DMS79 (cell line): ENCODE measurements around the gene OBP2A.

Experiments
- DNase-seq: peaks from one replicate; lab custom pipeline; 2025; lab: John Stamatoyannopoulos, UW

OBP2A gene

GRCh38 chr9:135579356-135579755 is 33.4 kb downstream of the OBP2A start:
- no peak for DNase-seq

DNA sequence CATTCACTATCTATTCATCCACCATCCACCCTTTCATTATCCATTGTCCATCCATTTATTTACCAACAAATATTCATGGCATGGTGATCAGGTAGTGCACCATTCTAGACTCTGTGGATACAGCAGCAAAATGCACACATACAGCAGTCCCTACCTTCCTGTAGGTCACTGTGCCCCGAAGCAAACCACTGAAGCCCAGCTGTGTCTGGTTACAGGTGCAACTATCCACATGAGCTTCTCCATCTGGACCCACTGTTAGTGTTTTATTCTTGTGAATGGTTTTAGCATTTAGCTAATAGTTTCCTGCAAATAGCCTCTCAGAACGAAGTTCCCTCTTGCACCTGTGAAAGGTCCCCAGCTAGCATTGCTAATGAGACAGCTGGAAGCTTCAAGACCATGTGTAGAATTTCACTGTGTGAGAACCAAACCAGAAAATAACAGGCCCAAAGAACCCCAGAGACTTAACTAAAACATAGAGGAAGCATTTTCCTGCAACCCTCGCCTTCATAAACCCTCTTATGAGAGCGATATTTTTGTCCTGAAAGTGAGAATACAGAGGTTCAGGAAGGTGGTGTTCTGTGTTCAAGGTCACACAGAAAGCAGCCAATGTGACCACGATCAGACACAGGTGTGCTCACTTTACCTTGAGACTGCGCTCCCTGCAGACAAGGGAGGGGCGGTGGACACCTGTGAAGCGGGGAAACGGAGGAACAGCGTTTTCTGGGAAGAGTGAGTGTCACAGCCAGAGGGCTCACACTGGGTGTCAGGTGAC is 34.1 kb downstream of the OBP2A start:
- no peak for DNase-seq

DNA sequence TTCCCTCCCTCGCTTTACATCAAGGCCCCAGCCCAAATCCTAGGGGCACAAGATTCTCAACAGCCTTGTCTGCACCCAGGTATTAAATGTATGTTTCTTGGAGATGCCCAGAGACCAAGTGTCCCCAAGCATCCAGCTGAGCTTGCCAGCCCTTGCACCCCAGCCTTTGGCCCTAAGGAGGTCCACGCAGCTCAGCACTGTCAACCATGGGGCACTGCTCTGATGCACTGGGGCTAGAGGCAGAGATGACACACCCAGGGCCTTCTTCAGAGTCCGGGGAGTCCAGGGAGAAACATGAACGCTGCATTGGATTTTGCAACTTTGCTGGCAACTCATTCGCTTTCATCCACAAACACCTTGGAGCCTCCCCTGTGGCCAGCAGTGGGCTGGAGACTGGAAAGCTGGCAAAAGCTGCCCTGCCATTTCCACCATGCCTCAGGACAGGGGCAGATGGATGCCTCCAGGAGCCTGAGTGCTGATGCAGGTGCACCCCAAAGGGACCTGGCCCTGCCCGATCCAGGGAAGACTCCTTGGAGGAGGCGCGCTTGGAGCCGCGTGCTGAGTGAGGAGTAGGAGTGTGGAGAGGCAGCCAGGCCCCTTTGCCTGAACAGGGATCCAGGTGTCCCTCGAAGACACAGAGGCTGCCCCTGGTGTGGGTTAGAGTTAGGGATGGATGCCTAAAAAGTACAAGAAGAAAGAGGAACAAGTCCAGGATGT is 34.9 kb downstream of the OBP2A start:
- no peak for DNase-seq

GRCh38 chr9:135581636-135582426 is 35.9 kb downstream of the OBP2A start:
- no peak for DNase-seq

GRCh38 chr9:135582541-135582940 is 36.6 kb downstream of the OBP2A start:
- DNase-seq: no peak

- no peak for DNase-seq
These were observed 37.2 kb downstream of the OBP2A start for GRCh38 chr9:135582966-135583687.

DNA sequence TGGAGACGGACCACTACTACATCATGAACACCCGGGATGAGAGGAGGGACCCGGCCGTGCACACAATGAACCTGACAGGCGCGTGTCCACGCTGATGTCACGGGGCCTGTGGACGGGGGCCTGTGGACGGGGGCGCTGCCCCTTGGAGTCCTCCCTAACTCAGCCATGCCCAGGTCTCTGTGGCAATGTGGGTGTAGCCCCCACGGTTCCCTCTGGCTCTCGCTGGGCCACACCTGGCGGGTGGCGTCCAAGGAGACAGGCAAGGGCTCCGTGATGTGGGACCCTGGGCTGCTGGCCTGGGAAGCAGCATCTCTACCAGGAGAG is 37.7 kb downstream of the OBP2A start:
- no peak for DNase-seq

DNA sequence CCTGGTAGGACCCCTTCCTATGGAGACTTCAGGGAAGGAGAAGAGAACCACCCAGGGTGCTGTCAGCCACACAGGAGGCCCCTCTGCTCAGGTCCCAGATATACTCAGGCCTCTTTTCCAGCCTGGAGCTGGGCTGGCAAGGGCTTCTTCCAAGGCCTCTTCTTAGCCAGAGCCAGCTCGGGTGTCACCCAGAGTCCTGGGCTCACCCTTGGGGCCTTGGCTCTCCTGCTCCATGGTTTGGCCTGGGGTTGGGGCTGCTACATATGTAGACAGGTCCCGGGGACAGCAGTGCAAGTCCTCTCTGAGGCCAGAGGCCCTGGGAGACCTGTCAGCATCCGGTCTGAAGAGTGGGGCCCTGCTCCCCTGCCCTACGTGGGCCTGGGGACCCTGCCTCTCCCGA is 38.4 kb downstream of the OBP2A start:
- DNase-seq: no peak

DNA sequence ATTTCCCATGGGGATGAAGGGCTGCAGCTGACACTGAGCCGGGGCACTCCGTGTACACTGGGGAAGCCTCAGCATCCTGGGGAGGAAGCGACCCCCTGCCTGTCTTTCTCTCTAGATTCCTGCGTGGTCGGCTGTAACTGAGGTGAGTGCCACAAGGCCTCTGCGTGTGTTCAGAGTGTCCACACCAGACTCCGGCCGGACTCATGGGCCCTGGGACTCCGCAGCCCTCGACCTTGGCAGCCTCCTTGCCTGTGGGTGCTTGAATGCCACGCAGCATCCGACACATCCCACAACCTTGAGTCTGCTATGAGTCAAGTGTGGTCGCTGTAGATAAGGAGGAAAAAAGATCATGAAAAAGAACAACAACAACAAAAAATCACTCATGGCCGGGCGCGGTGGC is 39.0 kb downstream of the OBP2A start:
- DNase-seq: no peak

- no peak for DNase-seq
These were observed 40.7 kb downstream of the OBP2A start for GRCh38 chr9:135586601-135587109.

- no peak for DNase-seq
These were observed 41.7 kb downstream of the OBP2A start for GRCh38 chr9:135587658-135588057.

DNA sequence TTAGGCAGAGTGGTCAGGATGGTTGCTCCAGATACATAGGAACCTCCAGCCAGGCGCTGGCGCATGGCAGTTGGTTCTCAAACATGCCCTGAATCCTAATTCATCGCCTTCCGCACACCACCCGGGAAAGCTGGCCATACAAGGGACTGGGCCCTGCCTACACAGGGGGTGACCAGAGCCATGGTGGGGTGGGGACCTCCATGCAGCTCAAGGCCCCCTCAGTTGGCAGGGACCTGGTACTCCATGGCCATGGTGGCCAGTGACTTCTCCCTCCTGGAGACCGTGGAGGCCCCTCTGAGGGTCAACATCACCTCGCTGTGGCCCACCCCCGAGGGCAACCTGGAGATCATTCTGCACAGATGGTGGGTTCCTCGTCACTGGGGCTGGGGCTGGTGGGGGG is 42.4 kb downstream of the OBP2A start:
- no peak for DNase-seq

- DNase-seq: no peak
These were observed 43.1 kb downstream of the OBP2A start for GRCh38 chr9:135588886-135589595.

- DNase-seq: no peak
These were observed 43.9 kb downstream of the OBP2A start for GRCh38 chr9:135589596-135590485.

DNA sequence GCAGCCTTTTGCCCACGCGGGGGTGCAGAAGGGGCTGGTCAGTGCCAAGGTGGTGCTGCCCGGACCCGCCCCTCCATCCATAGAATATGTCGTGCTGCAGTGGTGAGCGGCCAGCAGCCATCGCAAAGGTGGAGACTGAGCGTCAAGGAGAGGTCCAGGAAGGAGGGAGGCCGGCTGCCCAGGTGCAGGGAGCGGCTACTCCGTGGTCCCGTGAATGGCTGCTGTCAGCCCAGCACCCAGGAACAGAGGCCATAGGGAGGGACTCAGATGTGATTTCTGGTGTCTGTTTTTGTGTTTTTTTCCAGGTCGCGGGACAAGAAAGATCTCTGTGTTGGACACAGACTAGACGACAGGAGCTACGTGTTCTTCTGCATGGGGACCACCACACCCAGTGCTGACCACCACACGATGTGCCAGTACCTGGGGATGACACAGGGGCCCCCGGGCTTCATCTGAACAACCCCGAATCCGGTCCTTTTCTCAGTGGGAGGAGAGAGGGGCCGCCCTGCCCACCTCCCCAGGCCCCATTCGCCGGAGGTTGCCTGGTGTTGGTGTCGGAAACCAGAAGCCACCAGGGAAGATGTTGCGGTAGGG is 44.7 kb downstream of the OBP2A start:
- DNase-seq: no peak

DNA sequence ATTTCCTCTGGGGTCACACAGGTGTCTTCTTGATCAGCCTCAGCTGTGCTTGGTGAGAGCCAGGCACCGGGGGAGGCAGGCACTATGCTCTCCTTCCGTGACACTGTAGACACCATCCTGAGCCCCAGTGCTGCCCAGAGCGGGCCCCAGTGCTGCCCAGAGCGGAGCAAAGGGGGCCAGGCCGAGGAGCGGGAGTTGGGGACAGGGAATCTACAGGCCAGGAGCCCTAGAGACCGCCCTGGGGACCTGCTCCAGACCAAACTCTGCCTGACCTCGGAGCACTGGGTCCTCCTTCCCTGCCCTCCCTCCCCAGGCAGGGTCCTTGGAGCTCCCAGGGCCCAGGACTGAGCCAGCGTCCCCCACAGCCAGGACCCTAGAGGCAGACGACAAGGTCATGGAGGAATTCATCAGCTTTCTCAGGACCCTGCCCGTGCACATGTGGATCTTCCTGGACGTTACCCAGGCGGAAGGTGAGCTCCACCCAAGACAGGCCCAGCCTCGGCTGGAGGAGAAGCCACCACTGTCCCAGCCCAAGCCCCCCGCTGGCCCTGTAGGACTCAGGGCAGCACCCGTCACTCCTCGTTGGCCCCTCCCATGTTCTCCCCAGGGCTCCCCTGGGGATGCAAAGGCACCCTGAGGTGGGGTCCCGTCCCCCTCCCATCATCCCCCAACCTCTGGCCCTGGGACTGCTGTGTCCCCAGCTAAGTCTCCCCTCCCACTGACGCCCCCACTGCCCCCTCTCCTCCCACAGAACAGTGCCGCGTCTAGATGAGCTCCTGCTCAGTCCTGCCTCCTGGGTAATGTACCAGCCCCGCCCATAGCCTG is 45.8 kb downstream of the OBP2A start:
- no peak for DNase-seq

- DNase-seq: no peak
These were observed 46.3 kb downstream of the OBP2A start for GRCh38 chr9:135592331-135592590.

GRCh38 chr9:135592625-135593024 is 46.7 kb downstream of the OBP2A start:
- DNase-seq: no peak

GRCh38 chr9:135596211-135596610 is 50.3 kb downstream of the OBP2A start:
- DNase-seq: no peak
